Ishikawa (cell line): Measurements from ENCODE around the gene PIGX.
A peak's percentile ranks its signal among the peaks of the same experiment; 100 is the strongest.

Source experiments
- CEBPB ChIP-seq: IDR thresholded peaks from 2 replicates; pipeline ENCODE4 v1.6.1; 2012
- CREB1 ChIP-seq: IDR thresholded peaks from 2 replicates; pipeline ENCODE4 v1.6.1; 2012; ENCODE audit warnings: low read depth
- EGR1 ChIP-seq: IDR thresholded peaks from 2 replicates; pipeline ENCODE4 v1.6.1; 2012
- EP300 ChIP-seq: IDR thresholded peaks from 2 replicates; pipeline ENCODE4 v1.6.1; 2012; ENCODE audit warnings: borderline replicate concordance
- FOXM1 ChIP-seq: IDR thresholded peaks from 2 replicates; pipeline ENCODE4 v1.6.1; 2012; ENCODE audit warnings: low read depth, borderline replicate concordance
- NFIC ChIP-seq: IDR thresholded peaks from 2 replicates; pipeline ENCODE4 v1.6.1; 2012
- RAD21 ChIP-seq: IDR thresholded peaks from 2 replicates; pipeline ENCODE4 v1.6.1; 2012; ENCODE audit warnings: low read depth
- TAF1 ChIP-seq: IDR thresholded peaks from 2 replicates; pipeline ENCODE4 v1.6.1; 2012; ENCODE audit warnings: low read depth, mild to moderate bottlenecking
- TCF12 ChIP-seq: IDR thresholded peaks from 2 replicates; pipeline ENCODE4 v1.6.1; 2012; ENCODE audit warnings: low read depth
- TEAD4 ChIP-seq: IDR thresholded peaks from 2 replicates; pipeline ENCODE4 v1.6.1; 2012
- YY1 ChIP-seq: IDR thresholded peaks from 2 replicates; pipeline ENCODE4 v1.6.1; 2012; ENCODE audit warnings: low read depth
- ZBTB7A ChIP-seq: IDR thresholded peaks from 2 replicates; pipeline ENCODE4 v1.6.1; 2012; ENCODE audit warnings: low read depth
- TF ChIP-seq, protein P1 (sequence below): IDR thresholded peaks from 2 replicates; pipeline ENCODE4 v1.6.1; 2012
- TF ChIP-seq, protein P2 (sequence below): IDR thresholded peaks from 2 replicates; pipeline ENCODE4 v1.6.1; 2012; ENCODE audit warnings: low read depth, mild to moderate bottlenecking
- TF ChIP-seq, protein P3 (sequence below): IDR thresholded peaks from 2 replicates; pipeline ENCODE4 v1.6.1; 2012

The PIGX gene

DNA sequence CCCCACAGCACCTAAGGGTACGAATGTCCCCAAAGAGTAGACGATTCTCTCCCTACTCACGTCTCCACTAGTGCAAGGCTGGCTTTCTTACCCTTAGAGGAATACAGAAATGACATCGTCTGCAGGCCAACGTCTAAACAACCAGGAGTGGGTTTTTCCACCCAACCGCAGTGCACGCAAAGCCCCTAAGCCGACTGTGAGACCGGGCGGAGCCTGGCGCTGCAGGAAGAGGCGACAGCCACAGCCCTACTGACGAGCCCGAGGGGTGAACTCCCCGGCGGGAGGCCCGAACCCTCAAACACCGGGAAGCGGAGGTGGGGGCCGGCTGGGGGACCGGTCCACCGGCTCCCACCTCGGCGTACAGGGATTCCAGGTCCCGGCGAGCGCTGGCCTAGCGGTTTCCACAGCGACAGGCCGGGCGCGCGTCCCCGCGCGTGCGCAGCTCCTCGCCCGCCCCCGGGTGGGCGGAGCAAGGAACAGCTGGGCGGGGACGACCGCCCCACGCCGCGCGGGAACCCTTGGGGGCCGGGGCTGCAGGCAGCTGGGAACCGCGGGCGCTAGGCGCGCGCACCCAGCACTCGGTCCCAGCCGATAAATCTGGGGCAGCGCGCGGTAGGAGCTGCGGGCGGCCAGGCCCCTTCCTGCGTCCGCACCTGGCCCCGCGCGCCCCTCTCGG lies at the start of gene PIGX, which contains the start of gene CEP19:
Gene PIGX, plus strand, starts transcription at position 540 of the 676 bp plus-strand sequence.
Gene CEP19, minus strand, starts transcription at position 413 of the 676 bp plus-strand sequence. CDS start 3,593 bp downstream, outside the sequence.
- TF ChIP-seq, protein P1, sequence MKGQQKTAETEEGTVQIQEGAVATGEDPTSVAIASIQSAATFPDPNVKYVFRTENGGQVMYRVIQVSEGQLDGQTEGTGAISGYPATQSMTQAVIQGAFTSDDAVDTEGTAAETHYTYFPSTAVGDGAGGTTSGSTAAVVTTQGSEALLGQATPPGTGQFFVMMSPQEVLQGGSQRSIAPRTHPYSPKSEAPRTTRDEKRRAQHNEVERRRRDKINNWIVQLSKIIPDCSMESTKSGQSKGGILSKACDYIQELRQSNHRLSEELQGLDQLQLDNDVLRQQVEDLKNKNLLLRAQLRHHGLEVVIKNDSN: 0 out of 2 replicates have a peak, but pooled peaks have one; percentile 4
- TF ChIP-seq TCF12 (no peak; the same call in 1 of the 2 replicates), TAF1 (peak; percentile 78; the same call in 1 of the 2 replicates), RAD21 (no peak), ZBTB7A (0 out of 2 replicates have a peak, but pooled peaks have one; percentile 67), EGR1 (peak; percentile 94), EP300 (peak; percentile 41; the same call in 1 of the 2 replicates), YY1 (0 out of 2 replicates have a peak, but pooled peaks have one; percentile 51), TEAD4 (no peak), FOXM1 (no peak), NFIC (0 out of 2 replicates have a peak, but pooled peaks have one; percentile 21), CREB1 (no peak), CEBPB (no peak)
- TF ChIP-seq, protein P2, sequence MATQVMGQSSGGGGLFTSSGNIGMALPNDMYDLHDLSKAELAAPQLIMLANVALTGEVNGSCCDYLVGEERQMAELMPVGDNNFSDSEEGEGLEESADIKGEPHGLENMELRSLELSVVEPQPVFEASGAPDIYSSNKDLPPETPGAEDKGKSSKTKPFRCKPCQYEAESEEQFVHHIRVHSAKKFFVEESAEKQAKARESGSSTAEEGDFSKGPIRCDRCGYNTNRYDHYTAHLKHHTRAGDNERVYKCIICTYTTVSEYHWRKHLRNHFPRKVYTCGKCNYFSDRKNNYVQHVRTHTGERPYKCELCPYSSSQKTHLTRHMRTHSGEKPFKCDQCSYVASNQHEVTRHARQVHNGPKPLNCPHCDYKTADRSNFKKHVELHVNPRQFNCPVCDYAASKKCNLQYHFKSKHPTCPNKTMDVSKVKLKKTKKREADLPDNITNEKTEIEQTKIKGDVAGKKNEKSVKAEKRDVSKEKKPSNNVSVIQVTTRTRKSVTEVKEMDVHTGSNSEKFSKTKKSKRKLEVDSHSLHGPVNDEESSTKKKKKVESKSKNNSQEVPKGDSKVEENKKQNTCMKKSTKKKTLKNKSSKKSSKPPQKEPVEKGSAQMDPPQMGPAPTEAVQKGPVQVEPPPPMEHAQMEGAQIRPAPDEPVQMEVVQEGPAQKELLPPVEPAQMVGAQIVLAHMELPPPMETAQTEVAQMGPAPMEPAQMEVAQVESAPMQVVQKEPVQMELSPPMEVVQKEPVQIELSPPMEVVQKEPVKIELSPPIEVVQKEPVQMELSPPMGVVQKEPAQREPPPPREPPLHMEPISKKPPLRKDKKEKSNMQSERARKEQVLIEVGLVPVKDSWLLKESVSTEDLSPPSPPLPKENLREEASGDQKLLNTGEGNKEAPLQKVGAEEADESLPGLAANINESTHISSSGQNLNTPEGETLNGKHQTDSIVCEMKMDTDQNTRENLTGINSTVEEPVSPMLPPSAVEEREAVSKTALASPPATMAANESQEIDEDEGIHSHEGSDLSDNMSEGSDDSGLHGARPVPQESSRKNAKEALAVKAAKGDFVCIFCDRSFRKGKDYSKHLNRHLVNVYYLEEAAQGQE: no peak
- TF ChIP-seq, protein P3, sequence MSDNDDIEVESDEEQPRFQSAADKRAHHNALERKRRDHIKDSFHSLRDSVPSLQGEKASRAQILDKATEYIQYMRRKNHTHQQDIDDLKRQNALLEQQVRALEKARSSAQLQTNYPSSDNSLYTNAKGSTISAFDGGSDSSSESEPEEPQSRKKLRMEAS: peak; percentile 42; the same call in 1 of the 2 replicates

DNA sequence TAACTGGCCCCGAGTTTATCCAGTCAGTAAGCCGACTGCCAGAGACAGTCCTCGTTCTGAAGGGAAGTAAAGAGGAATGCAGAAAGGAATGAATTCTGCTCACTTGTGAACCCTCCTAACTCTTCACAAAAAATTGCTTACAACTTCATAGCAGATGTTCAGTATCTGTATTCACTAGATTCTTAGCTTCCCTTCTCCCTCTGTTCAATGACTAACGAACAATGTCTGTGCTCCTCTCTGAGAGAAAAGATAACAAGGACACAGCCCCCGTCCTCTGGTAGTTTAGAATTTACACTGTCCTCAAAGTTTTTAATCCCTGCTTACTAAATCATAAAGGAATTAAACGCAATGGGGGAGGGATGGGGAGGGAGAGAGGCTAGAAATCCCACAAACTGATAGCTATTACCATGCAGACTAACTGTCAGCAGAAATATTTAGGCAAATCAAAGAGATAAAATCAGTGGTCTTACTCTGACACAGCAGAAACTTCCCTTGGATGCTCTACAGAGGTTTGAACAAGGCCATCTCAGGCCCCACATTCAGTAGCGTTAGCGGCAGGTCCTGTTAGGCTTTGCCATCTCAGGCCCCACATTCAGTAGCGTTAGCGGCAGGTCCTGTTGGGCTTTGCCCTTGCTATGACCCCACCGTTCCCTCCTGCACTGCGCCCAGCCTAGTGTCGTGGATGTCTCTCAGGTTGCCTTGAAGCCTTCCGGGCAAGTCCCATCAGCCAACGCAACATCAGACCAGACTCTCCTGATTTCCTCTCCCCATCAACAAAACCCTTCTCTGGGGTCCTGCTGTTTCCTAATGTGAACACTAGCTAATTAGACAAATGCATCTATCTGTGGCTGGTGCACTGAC lies 49.2 kb upstream of the PIGX start:
- TF ChIP-seq ZBTB7A: no peak
- TF ChIP-seq, protein P3: no peak
- TF ChIP-seq YY1: no peak

DNA sequence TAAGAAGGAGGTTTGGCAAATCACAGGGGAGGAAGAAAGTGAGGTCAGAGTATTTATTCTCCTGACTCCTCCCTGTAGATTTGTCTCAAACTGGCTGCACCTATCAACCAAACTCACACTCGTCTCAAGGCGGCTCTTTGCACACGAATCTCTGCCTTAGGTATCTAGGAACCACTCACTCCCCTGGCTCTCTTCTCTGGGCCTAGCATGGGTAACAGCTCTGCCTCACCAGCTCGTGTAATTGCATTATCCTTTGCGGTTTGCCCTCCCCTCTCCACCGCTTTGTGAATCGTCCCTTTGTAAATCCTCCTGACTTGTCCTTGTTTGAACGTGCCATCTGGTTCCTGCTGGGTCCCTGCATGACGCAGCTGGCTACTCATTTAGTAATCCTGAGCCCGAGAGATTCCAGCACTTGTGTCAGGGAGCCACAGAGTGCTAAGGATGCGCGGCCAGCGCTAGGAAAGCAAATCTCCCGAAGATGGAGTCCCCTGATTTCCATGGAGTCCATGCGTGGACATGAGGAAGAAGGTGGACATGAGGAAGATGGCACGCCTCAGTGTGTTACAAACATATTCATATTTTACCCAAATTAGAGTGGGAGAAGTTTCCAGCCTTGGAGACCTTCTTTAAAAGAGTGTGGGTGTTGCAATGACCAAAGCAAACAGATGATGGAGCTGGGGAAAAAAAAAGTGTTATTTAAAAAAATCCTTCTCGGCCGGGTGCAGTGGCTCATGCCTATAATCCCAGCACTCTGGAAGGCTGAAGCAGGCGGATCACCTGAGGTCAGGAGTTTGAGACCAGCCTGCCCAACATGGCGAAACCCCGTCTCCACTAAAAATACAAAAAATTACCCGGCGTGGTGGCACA lies 45.9 kb upstream of the PIGX start:
- no peak for TF ChIP-seq EGR1

DNA sequence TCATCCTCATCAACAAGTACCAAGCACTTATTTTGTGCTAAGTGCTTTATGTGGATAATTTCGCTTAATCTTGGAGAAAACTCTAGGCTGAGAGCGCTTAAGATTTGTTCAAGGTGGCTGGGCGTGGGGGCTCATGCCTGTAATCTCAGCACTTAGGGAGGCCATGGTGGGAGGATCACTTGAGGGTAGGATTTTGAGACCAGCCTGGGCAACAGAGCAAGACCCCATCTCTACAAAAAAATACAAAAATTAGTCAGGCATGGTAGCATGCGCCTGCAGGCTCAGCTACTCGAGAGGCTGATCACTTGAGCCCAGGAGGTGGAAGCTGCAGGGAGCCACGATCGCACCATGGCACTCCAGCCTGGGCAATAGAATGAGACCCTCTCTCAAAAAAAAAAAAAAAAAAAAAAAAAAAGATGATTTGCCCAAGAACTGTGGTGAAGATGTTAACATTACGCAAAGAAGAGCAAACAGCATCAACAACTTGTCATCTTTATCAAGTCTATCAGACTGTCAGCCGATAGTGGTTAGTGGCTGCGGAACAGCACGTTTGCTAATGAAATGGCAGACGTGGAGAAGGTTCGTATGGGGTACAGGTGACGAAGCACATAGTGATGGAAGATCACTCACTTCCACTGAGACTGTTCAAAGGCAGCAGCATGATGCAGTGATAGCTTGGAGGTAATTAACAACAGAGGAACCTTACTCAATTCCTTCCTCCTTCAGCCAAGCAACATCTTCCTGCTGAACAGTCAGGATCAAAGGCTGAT lies 44.9 kb upstream of the PIGX start:
- no peak for TF ChIP-seq RAD21
- no peak for TF ChIP-seq CEBPB
- TF ChIP-seq, protein P1: no peak
- no peak for TF ChIP-seq EGR1
- TF ChIP-seq EP300: no peak
- no peak for TF ChIP-seq TAF1

DNA sequence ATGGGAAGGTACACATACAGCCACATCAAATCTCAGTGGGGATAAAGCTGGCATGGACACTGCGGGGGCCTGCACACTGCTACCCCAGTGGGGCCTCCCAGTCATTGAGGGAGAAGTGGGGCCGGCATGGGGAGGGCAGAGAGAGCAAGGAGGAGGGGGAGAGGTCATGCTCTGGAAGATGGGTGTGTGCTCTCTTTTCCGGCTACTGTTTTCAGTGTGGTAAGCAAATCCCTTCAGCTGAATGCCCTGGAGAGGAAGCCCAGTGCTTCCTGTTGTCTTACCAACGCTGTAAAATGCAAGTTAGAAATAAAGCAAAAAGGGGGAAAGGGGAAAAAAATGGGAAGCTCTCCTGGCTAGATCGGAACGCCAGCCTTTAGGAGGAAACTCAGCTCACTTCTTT lies 41.8 kb upstream of the PIGX start:
- no peak for TF ChIP-seq CREB1
- no peak for TF ChIP-seq NFIC
- TF ChIP-seq, protein P3: no peak
- no peak for TF ChIP-seq CEBPB
- TF ChIP-seq TCF12: no peak
- TF ChIP-seq YY1: no peak
- TF ChIP-seq EP300: no peak
- no peak for TF ChIP-seq TAF1
- TF ChIP-seq RAD21: no peak
- TF ChIP-seq ZBTB7A: no peak
- TF ChIP-seq, protein P1: no peak
- TF ChIP-seq EGR1: no peak
- TF ChIP-seq, protein P2: no peak
- no peak for TF ChIP-seq FOXM1
- TF ChIP-seq TEAD4: no peak
